ENCODE data around the gene SEC14L5. TPM values are rescaled to one million over a fixed set of nuclear protein-coding genes. Genes with fewer than 3 reads are reported as not detected.
A peak's percentile ranks its signal among the peaks of the same experiment; 100 is the strongest.

The SEC14L5 gene
- total and polyA plus RNA-seq, 2 experiments from 2014 or later = 1.0 to 3.5 TPM

DNA sequence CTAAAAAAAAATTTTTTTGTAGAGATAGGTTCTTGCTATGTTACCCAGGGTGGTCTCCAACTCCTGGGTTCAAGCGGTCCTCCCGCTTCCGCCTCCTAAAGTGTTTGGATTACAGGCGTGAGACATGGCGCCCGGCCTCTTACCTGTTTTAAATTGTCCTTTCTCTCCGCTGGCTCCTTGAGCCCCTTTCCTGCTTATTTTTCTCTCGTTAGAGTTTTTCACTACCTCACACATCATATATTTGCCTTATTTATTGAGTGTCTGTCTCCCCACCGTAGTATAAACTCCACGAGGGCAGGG is 760 bp upstream of the SEC14L5 start:
- H2AFZ ChIP-seq = peak overlapping the region; percentile 3

DNA sequence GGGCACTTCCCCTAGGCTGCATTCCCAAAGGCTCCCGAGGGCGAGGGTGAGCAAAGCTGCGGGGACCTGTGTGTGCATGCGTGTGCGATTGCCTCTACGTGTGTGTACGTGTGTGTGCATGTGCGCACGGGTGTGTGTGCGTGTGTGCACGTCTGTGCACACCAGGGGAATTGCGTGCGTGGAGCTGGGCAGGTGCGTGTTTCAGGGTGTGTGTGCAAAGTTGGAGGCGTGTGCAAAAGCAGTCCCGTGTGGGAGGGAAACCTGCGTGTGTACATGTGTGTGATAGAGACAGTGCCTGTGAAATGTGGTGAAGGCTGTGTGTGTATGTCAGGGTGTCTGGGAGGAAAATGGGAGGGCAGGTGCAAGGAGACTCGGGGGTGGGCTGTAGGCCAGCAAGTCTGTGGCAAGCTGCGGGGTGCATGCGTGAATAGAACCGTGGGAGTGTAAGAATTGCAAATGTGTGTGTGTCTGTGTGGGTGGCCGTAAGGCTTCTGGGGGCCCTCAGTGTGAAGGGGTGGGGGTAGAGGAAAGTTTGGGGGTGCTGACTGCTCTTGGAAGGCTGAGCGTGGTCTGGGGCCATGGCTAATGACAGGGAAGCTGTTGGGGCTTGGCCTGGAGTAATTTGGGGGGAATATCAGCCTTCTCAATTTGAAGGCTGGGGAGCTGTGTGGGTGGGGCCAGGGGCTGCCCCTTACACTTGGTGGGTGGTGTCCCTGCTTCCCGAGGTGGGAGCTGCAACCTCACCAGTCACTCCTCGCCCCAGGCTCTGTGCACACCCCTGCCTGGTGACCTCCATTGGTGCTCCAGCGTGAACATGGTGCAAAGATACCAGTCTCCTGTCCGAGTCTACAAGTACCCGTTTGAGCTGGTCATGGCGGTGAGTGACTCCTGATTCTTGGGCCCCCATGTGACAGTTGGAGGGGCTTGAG is 644 bp downstream of the SEC14L5 start:
- Histone ChIP-seq H4K20me1 (ENCODE audit: insufficient read depth, poor library complexity, severe bottlenecking) (no peaks in the 10 kb centered on the region), H3K4me3 (no peak overlapping the region), H3K4me2 (peak overlapping the region; percentile 75), H2AFZ (no peak overlapping the region), H3K9me2 (replicated peaks; ENCODE audit: insufficient read depth) (no peaks in the 10 kb centered on the region), H3K27me3 (no peaks in the 10 kb centered on the region), H3K79me2 (no peaks in the 10 kb centered on the region), H3K4me1 (ENCODE audit: insufficient read depth) (peaks cover 4% of the 10 kb centered on the region), H3K9me3 (ENCODE audit: low read depth) (no peaks in the 10 kb centered on the region), H3K36me3 (replicated peaks; ENCODE audit: insufficient read depth, low read depth) (no peaks in the 10 kb centered on the region), H3K27ac (no peak overlapping the region)
- WGBS (ENCODE audit: low lambda C conversion rate, missing lambda C conversion rate) = 73% methylated on average over 29 of the region's 29 CpGs
- DNase-seq (ENCODE audit: low spot score) = no peak
- TF ChIP-seq EZH2 (IDR thresholded peaks at IDR 0.05; ENCODE audit: borderline replicate concordance) = no peak
- no peak for TF ChIP-seq EZH2phosphoT487 (IDR thresholded peaks at IDR 0.05; ENCODE audit: low read depth, severe bottlenecking, unreplicated experiment)
- TF ChIP-seq, protein P1, sequence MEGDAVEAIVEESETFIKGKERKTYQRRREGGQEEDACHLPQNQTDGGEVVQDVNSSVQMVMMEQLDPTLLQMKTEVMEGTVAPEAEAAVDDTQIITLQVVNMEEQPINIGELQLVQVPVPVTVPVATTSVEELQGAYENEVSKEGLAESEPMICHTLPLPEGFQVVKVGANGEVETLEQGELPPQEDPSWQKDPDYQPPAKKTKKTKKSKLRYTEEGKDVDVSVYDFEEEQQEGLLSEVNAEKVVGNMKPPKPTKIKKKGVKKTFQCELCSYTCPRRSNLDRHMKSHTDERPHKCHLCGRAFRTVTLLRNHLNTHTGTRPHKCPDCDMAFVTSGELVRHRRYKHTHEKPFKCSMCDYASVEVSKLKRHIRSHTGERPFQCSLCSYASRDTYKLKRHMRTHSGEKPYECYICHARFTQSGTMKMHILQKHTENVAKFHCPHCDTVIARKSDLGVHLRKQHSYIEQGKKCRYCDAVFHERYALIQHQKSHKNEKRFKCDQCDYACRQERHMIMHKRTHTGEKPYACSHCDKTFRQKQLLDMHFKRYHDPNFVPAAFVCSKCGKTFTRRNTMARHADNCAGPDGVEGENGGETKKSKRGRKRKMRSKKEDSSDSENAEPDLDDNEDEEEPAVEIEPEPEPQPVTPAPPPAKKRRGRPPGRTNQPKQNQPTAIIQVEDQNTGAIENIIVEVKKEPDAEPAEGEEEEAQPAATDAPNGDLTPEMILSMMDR (IDR thresholded peaks at IDR 0.05; ENCODE audit: poor library complexity) = no peak

More for the DNA sequence above, 760 bp upstream of the SEC14L5 start:
- Histone ChIP-seq H4K20me1 (ENCODE audit: insufficient read depth, poor library complexity, severe bottlenecking) (no peaks in the 10 kb centered on the region), H3K4me3 (peak overlapping the region; percentile 19), H3K9me2 (replicated peaks; ENCODE audit: insufficient read depth) (no peaks in the 10 kb centered on the region), H3K4me2 (peak overlapping the region; percentile 74), H3K9me3 (ENCODE audit: low read depth) (no peaks in the 10 kb centered on the region), H3K27me3 (no peaks in the 10 kb centered on the region), H3K36me3 (replicated peaks; ENCODE audit: insufficient read depth, low read depth) (no peaks in the 10 kb centered on the region), H3K4me1 (ENCODE audit: insufficient read depth) (peaks cover 4% of the 10 kb centered on the region), H3K79me2 (no peaks in the 10 kb centered on the region), H3K27ac (peak overlapping the region; percentile 74)
- TF ChIP-seq, protein P1 (IDR thresholded peaks at IDR 0.05; ENCODE audit: poor library complexity) = no peak
- TF ChIP-seq EZH2phosphoT487 (IDR thresholded peaks at IDR 0.05; ENCODE audit: low read depth, severe bottlenecking, unreplicated experiment) (no peak), EZH2 (IDR thresholded peaks at IDR 0.05; ENCODE audit: borderline replicate concordance) (no peak)
- 30% methylated on average over 10 of the region's 10 CpGs for WGBS (ENCODE audit: low lambda C conversion rate, missing lambda C conversion rate)
- DNase-seq (ENCODE audit: low spot score) = no peak

DNA sequence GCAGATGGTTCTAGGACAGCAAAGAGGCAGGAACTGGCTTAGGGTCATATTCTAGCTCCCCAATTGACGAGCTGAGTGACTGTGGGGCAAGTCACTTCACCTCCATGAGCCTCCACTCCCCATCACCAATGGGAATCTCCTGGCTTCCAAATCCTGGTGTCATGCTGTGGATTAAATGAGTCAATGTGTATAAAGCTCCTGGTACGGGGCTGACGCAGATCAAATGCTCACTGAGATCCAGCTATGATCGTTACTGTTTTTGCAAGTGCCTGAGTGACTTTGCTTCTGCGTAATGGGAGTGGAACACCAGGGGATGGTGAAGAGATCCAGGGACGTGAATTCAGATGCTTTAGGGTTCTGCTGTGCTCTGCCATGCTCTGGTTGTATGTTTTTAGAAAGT is 2.4 kb downstream of the SEC14L5 start:
- Histone ChIP-seq H4K20me1 (ENCODE audit: insufficient read depth, poor library complexity, severe bottlenecking) (no peaks in the 10 kb centered on the region), H3K4me1 (ENCODE audit: insufficient read depth) (peaks cover 4% of the 10 kb centered on the region), H3K9me2 (replicated peaks; ENCODE audit: insufficient read depth) (no peaks in the 10 kb centered on the region), H3K27ac (no peak overlapping the region), H3K9me3 (ENCODE audit: low read depth) (no peaks in the 10 kb centered on the region), H3K27me3 (no peaks in the 10 kb centered on the region), H2AFZ (no peak overlapping the region), H3K79me2 (no peaks in the 10 kb centered on the region), H3K4me2 (no peak overlapping the region), H3K4me3 (no peak overlapping the region), H3K36me3 (replicated peaks; ENCODE audit: insufficient read depth, low read depth) (no peaks in the 10 kb centered on the region)
- no peak for DNase-seq (ENCODE audit: low spot score)
- WGBS (ENCODE audit: low lambda C conversion rate, missing lambda C conversion rate) = 80% methylated on average over 6 of the region's 6 CpGs
- TF ChIP-seq EZH2 (IDR thresholded peaks at IDR 0.05; ENCODE audit: borderline replicate concordance) (no peak), EZH2phosphoT487 (IDR thresholded peaks at IDR 0.05; ENCODE audit: low read depth, severe bottlenecking, unreplicated experiment) (no peak)
- TF ChIP-seq, protein P1 (IDR thresholded peaks at IDR 0.05; ENCODE audit: poor library complexity) = no peak
